Measurements from ENCODE around the gene DYRK4.

DYRK4 gene

GRCh38 chr12:4563336-4563735, 1.3 kb downstream of the DYRK4 start:
- H3K9ac ChIP-seq (ENCODE audit: low read depth in 1 of 2, low read length in 2 of 2): no peak overlapping the region
- no peak overlapping the region for H3K27ac ChIP-seq (ENCODE audit: low read depth, low read length)
- H3K4me1 ChIP-seq (ENCODE audit: control insufficient read depth in 1 of 2, insufficient read depth in 2 of 2, low read length in 2 of 2): peaks cover 11 to 13% of the 10 kb centered on the region in 2 donors

GRCh38 chr12:4564818-4565217, 2.8 kb downstream of the DYRK4 start:
- Histone ChIP-seq H3K27ac (ENCODE audit: low read depth, low read length) (no peak overlapping the region), H3K27me3 (ENCODE audit: control insufficient read depth in 1 of 2, insufficient read depth in 2 of 2, low read length in 2 of 2) (no peaks in the 10 kb centered on the region), H3K36me3 (ENCODE audit: control insufficient read depth in 1 of 2, insufficient read depth in 2 of 2, low read length in 2 of 2) (no peaks in the 10 kb centered on the region), H3K4me1 (ENCODE audit: control insufficient read depth in 1 of 2, insufficient read depth in 2 of 2, low read length in 2 of 2) (peaks cover 11 to 13% of the 10 kb centered on the region in 2 donors), H3K9me3 (ENCODE audit: control insufficient read depth in 1 of 2, low read length in 2 of 2) (no peaks in the 10 kb centered on the region), H3K4me3 (ENCODE audit: low read depth in 1 of 2, low read length in 2 of 2) (no peak overlapping the region), H3K9ac (ENCODE audit: low read depth in 1 of 2, low read length in 2 of 2) (peak overlapping the region in 1 of 2 donors; percentile 1)

More at GRCh38 chr12:4563336-4563735, 1.3 kb downstream of the DYRK4 start:
- H3K27me3 ChIP-seq (ENCODE audit: control insufficient read depth in 1 of 2, insufficient read depth in 2 of 2, low read length in 2 of 2): no peaks in the 10 kb centered on the region
- H3K36me3 ChIP-seq (ENCODE audit: control insufficient read depth in 1 of 2, insufficient read depth in 2 of 2, low read length in 2 of 2): no peaks in the 10 kb centered on the region
- no peaks in the 10 kb centered on the region for H3K9me3 ChIP-seq (ENCODE audit: control insufficient read depth in 1 of 2, low read length in 2 of 2)
- H3K4me3 ChIP-seq (ENCODE audit: low read depth in 1 of 2, low read length in 2 of 2): no peak overlapping the region

DNA sequence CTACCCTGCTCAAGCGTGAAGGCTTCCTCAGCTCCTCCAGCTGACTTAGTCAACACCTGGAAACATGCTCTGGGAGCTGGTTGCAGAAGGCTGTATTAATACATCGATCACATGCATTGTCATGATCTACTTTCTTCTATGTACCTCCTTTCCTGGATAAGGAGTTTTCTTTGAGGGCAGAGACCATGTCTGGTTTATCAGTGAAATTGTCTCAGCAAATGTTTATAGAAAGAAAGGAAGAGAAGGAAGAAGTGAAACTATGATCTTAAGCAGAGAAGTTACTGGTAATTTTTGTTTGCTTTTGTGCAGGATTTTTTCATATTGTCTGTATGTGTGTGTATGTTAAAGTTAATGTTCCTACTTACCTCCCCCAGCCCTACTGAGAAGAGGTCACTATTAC, 4.5 kb downstream of the DYRK4 start:
- no peaks in the 10 kb centered on the region for H3K27me3 ChIP-seq (ENCODE audit: control insufficient read depth in 1 of 2, insufficient read depth in 2 of 2, low read length in 2 of 2)
- no peak overlapping the region for H3K27ac ChIP-seq (ENCODE audit: low read depth, low read length)
- H3K4me3 ChIP-seq (ENCODE audit: low read depth in 1 of 2, low read length in 2 of 2): no peak overlapping the region
- H3K4me1 ChIP-seq (ENCODE audit: control insufficient read depth in 1 of 2, insufficient read depth in 2 of 2, low read length in 2 of 2): peaks cover 11 to 13% of the 10 kb centered on the region in 2 donors
- H3K9ac ChIP-seq (ENCODE audit: low read depth in 1 of 2, low read length in 2 of 2): no peak overlapping the region
- no peaks in the 10 kb centered on the region for H3K9me3 ChIP-seq (ENCODE audit: control insufficient read depth in 1 of 2, low read length in 2 of 2)
- no peaks in the 10 kb centered on the region for H3K36me3 ChIP-seq (ENCODE audit: control insufficient read depth in 1 of 2, insufficient read depth in 2 of 2, low read length in 2 of 2)

DNA sequence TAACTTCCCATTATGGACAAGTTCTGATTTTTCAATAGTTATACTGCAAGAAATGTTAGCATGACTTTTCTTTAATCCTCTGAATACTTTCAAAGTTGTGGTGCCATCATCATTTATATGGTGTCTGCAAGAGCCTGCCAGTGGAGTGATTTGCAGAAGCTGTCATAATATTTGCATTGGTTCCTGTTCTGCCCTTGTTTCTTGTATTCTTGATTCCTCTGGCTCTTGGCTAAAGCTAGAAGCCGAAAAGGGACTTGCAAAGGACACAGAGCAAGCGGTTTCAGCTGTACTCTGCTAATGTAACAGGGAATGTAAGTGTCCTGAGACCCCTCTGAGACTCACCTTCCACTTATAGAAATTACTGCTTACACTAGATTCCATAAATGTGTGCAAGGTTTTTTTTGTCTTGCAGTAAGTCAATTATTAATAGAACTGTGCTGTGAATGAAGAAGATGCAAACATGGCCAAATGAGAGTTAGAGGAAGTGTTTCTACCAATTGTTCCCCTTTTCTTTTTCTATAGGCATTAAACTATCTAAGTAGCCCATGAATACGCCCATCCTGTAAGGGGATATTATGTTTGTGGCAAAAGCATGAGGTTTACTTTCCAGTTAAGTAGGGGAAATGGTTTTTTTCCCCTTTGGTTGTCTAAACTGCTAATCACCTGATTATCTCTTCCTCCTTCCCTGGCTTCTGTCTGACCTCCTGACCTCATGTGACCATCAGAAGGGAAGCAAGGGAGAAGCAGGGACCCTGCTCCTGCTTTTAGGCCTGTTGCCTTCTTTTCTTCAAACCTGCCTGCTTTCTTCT, 5.3 kb downstream of the DYRK4 start:
- no peaks in the 10 kb centered on the region for H3K36me3 ChIP-seq (ENCODE audit: control insufficient read depth in 1 of 2, insufficient read depth in 2 of 2, low read length in 2 of 2)
- no peak overlapping the region for H3K9ac ChIP-seq (ENCODE audit: low read depth in 1 of 2, low read length in 2 of 2)
- no peaks in the 10 kb centered on the region for H3K9me3 ChIP-seq (ENCODE audit: control insufficient read depth in 1 of 2, low read length in 2 of 2)
- H3K4me3 ChIP-seq (ENCODE audit: low read depth in 1 of 2, low read length in 2 of 2): no peak overlapping the region
- no peaks in the 10 kb centered on the region for H3K27me3 ChIP-seq (ENCODE audit: control insufficient read depth in 1 of 2, insufficient read depth in 2 of 2, low read length in 2 of 2)
- H3K4me1 ChIP-seq (ENCODE audit: control insufficient read depth in 1 of 2, insufficient read depth in 2 of 2, low read length in 2 of 2): peaks cover 4 to 8% of the 10 kb centered on the region in 2 donors
- H3K27ac ChIP-seq (ENCODE audit: low read depth, low read length): no peak overlapping the region

DNA sequence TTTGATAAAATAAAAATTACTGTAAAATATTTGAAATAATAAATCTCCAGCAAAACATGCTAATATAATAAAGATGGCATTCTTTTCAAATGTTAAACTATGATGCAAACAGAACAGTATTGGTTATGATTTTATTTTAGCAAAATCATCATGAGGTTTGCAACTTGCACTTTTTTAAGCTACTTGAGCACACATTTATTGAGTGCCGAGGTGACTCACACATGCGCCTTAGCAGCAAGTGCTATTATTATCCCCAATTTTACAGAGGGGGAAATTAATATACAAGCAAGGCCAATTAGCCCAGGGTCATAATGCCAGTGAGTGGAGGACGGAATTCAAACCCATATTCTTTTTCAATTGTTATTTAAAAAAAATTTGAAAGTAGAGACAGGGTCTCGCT, 7.3 kb downstream of the DYRK4 start:
- H3K27me3 ChIP-seq (ENCODE audit: control insufficient read depth in 1 of 2, insufficient read depth in 2 of 2, low read length in 2 of 2): no peaks in the 10 kb centered on the region
- H3K27ac ChIP-seq (ENCODE audit: low read depth, low read length): no peak overlapping the region
- H3K36me3 ChIP-seq (ENCODE audit: control insufficient read depth in 1 of 2, insufficient read depth in 2 of 2, low read length in 2 of 2): no peaks in the 10 kb centered on the region
- no peaks in the 10 kb centered on the region for H3K9me3 ChIP-seq (ENCODE audit: control insufficient read depth in 1 of 2, low read length in 2 of 2)
- no peak overlapping the region for H3K9ac ChIP-seq (ENCODE audit: low read depth in 1 of 2, low read length in 2 of 2)
- no peak overlapping the region for H3K4me3 ChIP-seq (ENCODE audit: low read depth in 1 of 2, low read length in 2 of 2)
- peaks cover 0 to 6% of the 10 kb centered on the region in 2 donors for H3K4me1 ChIP-seq (ENCODE audit: control insufficient read depth in 1 of 2, insufficient read depth in 2 of 2, low read length in 2 of 2)

GRCh38 chr12:4572680-4573079, 10.7 kb downstream of the DYRK4 start:
- Histone ChIP-seq H3K36me3 (ENCODE audit: control insufficient read depth in 1 of 2, insufficient read depth in 2 of 2, low read length in 2 of 2) (no peaks in the 10 kb centered on the region), H3K27ac (ENCODE audit: low read depth, low read length) (no peak overlapping the region), H3K9ac (ENCODE audit: low read depth in 1 of 2, low read length in 2 of 2) (no peak overlapping the region), H3K27me3 (ENCODE audit: control insufficient read depth in 1 of 2, insufficient read depth in 2 of 2, low read length in 2 of 2) (no peaks in the 10 kb centered on the region), H3K4me3 (ENCODE audit: low read depth in 1 of 2, low read length in 2 of 2) (no peak overlapping the region), H3K4me1 (ENCODE audit: control insufficient read depth in 1 of 2, insufficient read depth in 2 of 2, low read length in 2 of 2) (no peaks in the 10 kb centered on the region), H3K9me3 (ENCODE audit: control insufficient read depth in 1 of 2, low read length in 2 of 2) (no peaks in the 10 kb centered on the region)

- Histone ChIP-seq H3K9ac (ENCODE audit: low read depth in 1 of 2, low read length in 2 of 2) (no peak overlapping the region), H3K27ac (ENCODE audit: low read depth, low read length) (no peak overlapping the region), H3K4me1 (ENCODE audit: control insufficient read depth in 1 of 2, insufficient read depth in 2 of 2, low read length in 2 of 2) (no peaks in the 10 kb centered on the region), H3K4me3 (ENCODE audit: low read depth in 1 of 2, low read length in 2 of 2) (no peak overlapping the region), H3K9me3 (ENCODE audit: control insufficient read depth in 1 of 2, low read length in 2 of 2) (no peaks in the 10 kb centered on the region), H3K27me3 (ENCODE audit: control insufficient read depth in 1 of 2, insufficient read depth in 2 of 2, low read length in 2 of 2) (peaks cover 0 to 2% of the 10 kb centered on the region in 2 donors), H3K36me3 (ENCODE audit: control insufficient read depth in 1 of 2, insufficient read depth in 2 of 2, low read length in 2 of 2) (no peaks in the 10 kb centered on the region)
Measured at GRCh38 chr12:4579305-4580102, 17.5 kb downstream of the DYRK4 start.

- Histone ChIP-seq H3K36me3 (ENCODE audit: control insufficient read depth in 1 of 2, insufficient read depth in 2 of 2, low read length in 2 of 2) (no peaks in the 10 kb centered on the region), H3K27me3 (ENCODE audit: control insufficient read depth in 1 of 2, insufficient read depth in 2 of 2, low read length in 2 of 2) (peaks cover 0 to 2% of the 10 kb centered on the region in 2 donors), H3K4me3 (ENCODE audit: low read depth in 1 of 2, low read length in 2 of 2) (no peak overlapping the region), H3K4me1 (ENCODE audit: control insufficient read depth in 1 of 2, insufficient read depth in 2 of 2, low read length in 2 of 2) (no peaks in the 10 kb centered on the region), H3K27ac (ENCODE audit: low read depth, low read length) (no peak overlapping the region), H3K9me3 (ENCODE audit: control insufficient read depth in 1 of 2, low read length in 2 of 2) (no peaks in the 10 kb centered on the region), H3K9ac (ENCODE audit: low read depth in 1 of 2, low read length in 2 of 2) (no peak overlapping the region)
Measured at GRCh38 chr12:4580281-4580688, 18.3 kb downstream of the DYRK4 start.

DNA sequence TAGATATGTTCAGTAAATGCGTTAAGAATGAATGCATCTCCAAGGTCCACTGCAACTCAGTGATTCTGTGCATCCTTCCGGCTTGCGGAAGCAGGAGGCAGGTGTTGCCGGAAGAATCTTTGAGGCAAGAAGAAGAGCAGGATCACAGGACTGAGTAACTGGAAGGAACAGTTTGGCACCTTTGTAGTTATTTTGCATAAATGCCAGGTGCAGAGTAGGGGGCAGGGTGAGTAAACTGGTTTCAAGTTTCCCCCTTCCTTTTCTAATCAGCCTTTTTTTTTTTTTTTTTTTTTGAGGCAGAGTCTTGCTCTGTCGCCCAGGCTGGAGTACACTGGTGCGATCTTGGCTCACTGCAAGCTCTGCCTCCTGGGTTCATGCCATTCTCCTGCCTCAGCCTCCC, 22.3 kb downstream of the DYRK4 start:
- Histone ChIP-seq H3K4me3 (ENCODE audit: low read depth in 1 of 2, low read length in 2 of 2) (no peak overlapping the region), H3K4me1 (ENCODE audit: control insufficient read depth in 1 of 2, insufficient read depth in 2 of 2, low read length in 2 of 2) (no peaks in the 10 kb centered on the region), H3K9ac (ENCODE audit: low read depth in 1 of 2, low read length in 2 of 2) (no peak overlapping the region), H3K36me3 (ENCODE audit: control insufficient read depth in 1 of 2, insufficient read depth in 2 of 2, low read length in 2 of 2) (no peaks in the 10 kb centered on the region), H3K9me3 (ENCODE audit: control insufficient read depth in 1 of 2, low read length in 2 of 2) (no peaks in the 10 kb centered on the region), H3K27ac (ENCODE audit: low read depth, low read length) (no peak overlapping the region), H3K27me3 (ENCODE audit: control insufficient read depth in 1 of 2, insufficient read depth in 2 of 2, low read length in 2 of 2) (peaks cover 0 to 2% of the 10 kb centered on the region in 2 donors)

- Histone ChIP-seq H3K27ac (ENCODE audit: low read depth, low read length) (no peak overlapping the region), H3K27me3 (ENCODE audit: control insufficient read depth in 1 of 2, insufficient read depth in 2 of 2, low read length in 2 of 2) (peaks cover 0 to 2% of the 10 kb centered on the region in 2 donors), H3K9me3 (ENCODE audit: control insufficient read depth in 1 of 2, low read length in 2 of 2) (no peaks in the 10 kb centered on the region), H3K4me1 (ENCODE audit: control insufficient read depth in 1 of 2, insufficient read depth in 2 of 2, low read length in 2 of 2) (no peaks in the 10 kb centered on the region), H3K4me3 (ENCODE audit: low read depth in 1 of 2, low read length in 2 of 2) (no peak overlapping the region), H3K9ac (ENCODE audit: low read depth in 1 of 2, low read length in 2 of 2) (no peak overlapping the region), H3K36me3 (ENCODE audit: control insufficient read depth in 1 of 2, insufficient read depth in 2 of 2, low read length in 2 of 2) (no peaks in the 10 kb centered on the region)
Measured at GRCh38 chr12:4584896-4585295, 22.9 kb downstream of the DYRK4 start.
